ENCODE results near the gene ARID5B.
"Not testable (repeated sequence)": the region's sequence is repeated elsewhere in the genome, so short reads cannot be mapped to it uniquely, and the experiment has no call there.

The ARID5B gene

GRCh38 chr10:62017491-62017870, 116.0 kb downstream of the ARID5B start:
- no peak for DNase-seq

GRCh38 chr10:62018131-62018911, 116.8 kb downstream of the ARID5B start:
- no peak for DNase-seq

- no peak for DNase-seq
Measured at GRCh38 chr10:62019013-62019684, 117.7 kb downstream of the ARID5B start.

- peak; percentile 59 for DNase-seq
Measured at GRCh38 chr10:62019685-62020359, 118.3 kb downstream of the ARID5B start.

GRCh38 chr10:62021128-62021665, 119.7 kb downstream of the ARID5B start:
- no peak for DNase-seq

GRCh38 chr10:62021978-62022802, 120.7 kb downstream of the ARID5B start:
- DNase-seq, result no peak

- DNase-seq, result peak; percentile 71
Measured at GRCh38 chr10:62022830-62023229, 121.3 kb downstream of the ARID5B start.

- peak; percentile 51 for DNase-seq
Measured at GRCh38 chr10:62023329-62023728, 121.8 kb downstream of the ARID5B start.

- no peak for DNase-seq
Measured at GRCh38 chr10:62024026-62024701, 122.7 kb downstream of the ARID5B start.

GRCh38 chr10:62025134-62025794, 123.8 kb downstream of the ARID5B start:
- no peak for DNase-seq

- no peak for DNase-seq
Measured at GRCh38 chr10:62025901-62026879, 124.7 kb downstream of the ARID5B start.

GRCh38 chr10:62027841-62028501, 126.5 kb downstream of the ARID5B start:
- DNase-seq, result no peak

GRCh38 chr10:62028502-62028842, 127.0 kb downstream of the ARID5B start:
- DNase-seq, result not testable (repeated sequence)

GRCh38 chr10:62029401-62029800, 127.9 kb downstream of the ARID5B start:
- DNase-seq, result no peak

- no peak for DNase-seq
Measured at GRCh38 chr10:62031507-62031906, 130.0 kb downstream of the ARID5B start.

GRCh38 chr10:62033125-62033524, 131.6 kb downstream of the ARID5B start:
- no peak for DNase-seq

GRCh38 chr10:62034096-62034640, 132.7 kb downstream of the ARID5B start:
- DNase-seq, result no peak

- no peak for DNase-seq
Measured at GRCh38 chr10:62036186-62037081, 134.9 kb downstream of the ARID5B start.
